Stimulated activated CD8-positive, alpha-beta memory T cell treated with anti-CD3 and anti-CD28 coated beads, Interleukin-4, amount 100 ng/mL, for 1 hour (primary cell): ENCODE measurements around the gene FAM20A.

Experiments
- DNase-seq, 2 donors: peaks; one replicate each; pipeline ENCODE4 v3.0.0-alpha.2; 2020; ENCODE audit warnings: low read depth in 2 of 2, low spot score in 1 of 2

FAM20A gene

GRCh38 chr17:68566442-68566738 is 34.8 kb downstream of the FAM20A start:
- no peak for DNase-seq

GRCh38 chr17:68565661-68566441 is 35.3 kb downstream of the FAM20A start:
- no peak for DNase-seq

DNA sequence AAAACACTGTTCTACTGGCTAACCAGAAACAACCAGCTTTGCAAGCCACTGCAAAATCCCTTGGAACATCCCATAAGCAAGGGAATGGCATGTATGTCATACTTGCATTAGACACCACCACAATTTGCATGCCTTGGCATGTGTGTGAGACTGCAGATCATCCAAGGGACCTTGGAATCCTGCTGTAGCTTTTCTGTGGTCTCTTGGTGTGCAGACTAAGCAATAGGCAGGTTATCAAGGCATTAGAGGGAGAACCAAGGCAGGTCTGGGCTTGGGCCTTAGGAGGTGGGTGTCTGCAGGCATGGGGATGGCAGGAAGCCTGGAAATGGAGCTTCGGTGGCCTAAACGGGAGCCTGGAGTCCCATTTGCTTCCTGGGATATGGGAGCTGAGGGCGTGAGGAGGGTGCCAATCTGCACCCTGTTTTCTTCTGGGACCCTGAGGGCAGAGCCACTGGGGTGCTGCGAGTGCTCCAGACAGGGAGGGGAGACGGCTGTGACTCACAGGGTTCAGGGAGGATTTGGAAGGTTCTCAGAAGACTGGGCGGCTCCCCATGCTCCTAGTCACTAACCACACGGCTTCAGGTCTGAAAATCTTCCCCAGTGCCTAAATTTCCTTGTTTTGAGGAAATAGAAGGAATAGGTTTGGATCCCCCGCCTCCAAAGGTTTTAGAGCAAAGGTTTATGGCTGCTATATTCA is 36.6 kb downstream of the FAM20A start:
- DNase-seq: no peak

- DNase-seq: no peak
Observed at GRCh38 chr17:68562736-68563135, 38.4 kb downstream of the FAM20A start.

DNA sequence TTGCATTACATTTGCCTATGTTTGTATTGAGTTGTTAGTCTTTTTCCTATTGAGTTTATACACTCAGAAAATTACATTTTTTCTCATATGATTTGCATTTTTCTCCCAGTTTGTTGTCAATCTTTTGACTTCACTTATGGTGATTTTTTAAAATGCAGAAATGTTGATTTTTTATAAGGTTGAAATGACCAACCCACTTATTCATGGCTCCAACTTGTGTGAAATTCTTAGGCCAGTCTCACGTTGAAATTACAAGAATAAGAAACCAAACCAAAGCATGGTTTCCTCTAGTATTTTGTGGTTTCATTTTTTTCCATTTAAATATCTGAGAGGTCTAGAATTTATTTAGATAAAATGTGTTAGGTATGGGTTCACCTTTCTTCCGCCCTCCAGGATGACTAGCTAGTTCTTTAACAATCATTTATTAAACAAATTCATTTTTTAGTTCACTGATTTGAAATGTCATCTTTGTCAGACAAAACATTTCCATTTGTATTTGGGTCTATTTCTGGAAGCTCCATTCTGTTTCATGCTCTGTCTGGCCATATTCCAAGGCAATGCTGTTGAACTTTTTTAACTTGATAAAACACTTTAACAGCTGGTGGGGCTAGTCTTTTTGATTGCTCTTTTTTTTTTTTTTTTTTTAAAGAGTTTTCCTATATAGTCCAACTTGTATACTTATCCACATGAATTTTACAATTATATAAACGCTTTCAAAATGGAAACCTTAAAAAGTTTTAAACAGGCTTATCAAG is 40.0 kb downstream of the FAM20A start:
- no peak for DNase-seq

DNA sequence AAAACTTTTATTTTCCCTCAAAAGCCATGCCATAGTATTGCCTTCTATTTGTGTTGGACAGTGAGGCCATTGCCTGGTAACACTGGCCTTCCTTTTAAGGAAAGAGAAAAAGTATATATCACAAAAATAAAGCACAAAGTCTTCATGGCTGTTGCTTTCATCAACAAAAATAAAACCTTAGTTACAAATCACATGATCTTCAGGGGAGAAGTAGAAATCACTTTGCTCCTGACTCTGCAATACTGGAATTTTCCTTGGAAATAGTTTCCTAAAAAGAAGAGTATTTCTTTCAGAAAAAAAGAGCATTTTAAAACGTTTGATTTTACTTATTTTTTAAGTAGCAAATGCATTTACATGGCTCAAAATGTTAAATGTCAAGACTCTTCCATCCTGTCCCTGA is 41.9 kb downstream of the FAM20A start:
- no peak for DNase-seq

DNA sequence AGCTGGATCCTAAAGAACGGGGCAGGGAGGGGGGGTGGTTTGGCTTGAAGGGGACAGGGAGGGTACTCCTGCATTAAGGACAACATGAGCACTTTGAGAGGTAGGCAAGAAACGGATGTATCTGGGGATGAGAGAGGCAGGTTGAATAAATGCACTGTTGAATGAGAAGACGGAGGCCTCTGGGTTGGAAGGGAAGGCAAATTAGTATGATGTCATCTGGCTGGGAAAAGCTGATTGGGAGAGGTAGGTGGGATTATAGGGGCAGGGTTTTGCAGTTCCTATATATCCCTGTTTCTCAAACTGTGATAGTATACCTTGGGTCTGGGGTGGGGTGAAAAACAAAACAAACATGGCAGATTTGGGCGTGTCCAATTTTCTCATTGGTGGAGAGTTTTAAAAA is 44.6 kb downstream of the FAM20A start:
- no peak for DNase-seq

- DNase-seq: no peak
Observed at GRCh38 chr17:68544111-68544915, 56.9 kb downstream of the FAM20A start.

- DNase-seq: no peak
Observed at GRCh38 chr17:68542698-68543463, 58.3 kb downstream of the FAM20A start.

- no peak for DNase-seq
Observed at GRCh38 chr17:68541816-68542215, 59.4 kb downstream of the FAM20A start.

GRCh38 chr17:68540981-68541380 is 60.2 kb downstream of the FAM20A start:
- no peak for DNase-seq

DNA sequence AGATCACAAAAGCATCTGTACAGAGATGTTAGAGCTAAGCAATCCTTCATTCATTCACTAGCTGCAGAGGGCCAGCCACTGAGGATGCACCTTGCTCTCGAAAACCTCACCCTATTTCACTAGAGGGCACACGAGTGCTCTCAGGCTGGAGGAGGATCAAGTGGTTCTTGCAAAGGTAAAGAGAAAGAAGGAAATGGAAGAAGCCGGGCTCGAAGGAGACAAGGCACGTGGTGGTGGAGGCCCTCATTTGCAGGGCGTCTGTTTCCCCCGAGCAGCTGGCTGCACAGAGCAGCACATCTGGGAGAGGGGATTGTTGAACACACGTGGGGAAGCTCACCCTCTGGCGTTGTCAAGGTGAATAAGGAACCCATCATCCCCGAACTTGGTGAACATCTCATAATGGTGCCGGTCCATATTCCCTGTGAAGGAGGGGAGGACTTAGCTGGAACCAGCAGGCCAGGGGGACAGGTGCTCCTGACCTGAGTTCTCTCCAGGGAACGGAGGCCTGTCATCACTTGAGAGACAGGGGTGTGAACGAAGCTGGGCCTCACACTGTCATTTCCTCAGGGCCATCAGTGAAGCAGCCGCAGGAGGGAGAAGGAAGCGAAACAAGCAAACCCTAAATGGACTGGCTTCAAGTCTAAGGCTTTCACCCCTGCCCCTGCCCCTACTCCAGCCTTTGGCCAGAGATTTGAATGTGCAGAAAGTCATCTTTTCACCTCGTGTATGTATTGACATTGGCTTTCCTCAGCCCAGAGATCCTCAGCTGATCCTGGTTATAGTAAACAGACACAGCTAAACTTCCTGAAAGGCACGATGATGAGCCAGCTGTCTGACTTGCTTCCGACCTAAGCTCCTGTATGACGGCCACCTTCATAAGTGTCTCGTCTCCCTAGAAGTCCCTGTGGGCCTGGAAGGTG is 61.4 kb downstream of the FAM20A start:
- DNase-seq: no peak

DNA sequence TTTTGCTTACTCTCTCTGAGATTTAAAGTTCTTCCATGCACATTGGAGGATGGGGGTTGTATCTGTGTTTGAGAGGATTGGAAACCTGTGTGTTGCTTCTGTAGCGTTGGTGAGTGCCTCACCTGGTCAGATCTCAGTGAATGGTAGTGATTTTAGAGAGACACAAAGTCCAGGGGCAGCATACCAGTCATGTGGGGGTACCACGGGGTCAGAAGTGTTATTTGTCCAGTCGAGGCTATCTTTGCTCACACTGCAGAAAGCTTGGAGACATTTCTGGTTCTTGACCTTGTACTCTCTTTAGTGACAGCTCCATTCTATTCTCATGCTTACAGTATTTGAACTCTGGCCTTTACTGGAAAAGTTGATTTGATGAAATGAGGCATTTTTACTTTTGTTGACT is 65.2 kb downstream of the FAM20A start:
- no peak for DNase-seq

- DNase-seq: no peak
Observed at GRCh38 chr17:68534695-68535088, 66.5 kb downstream of the FAM20A start.

GRCh38 chr17:68533887-68534694 is 67.1 kb downstream of the FAM20A start:
- DNase-seq: no peak

GRCh38 chr17:68532826-68533225 is 68.3 kb downstream of the FAM20A start:
- no peak for DNase-seq

DNA sequence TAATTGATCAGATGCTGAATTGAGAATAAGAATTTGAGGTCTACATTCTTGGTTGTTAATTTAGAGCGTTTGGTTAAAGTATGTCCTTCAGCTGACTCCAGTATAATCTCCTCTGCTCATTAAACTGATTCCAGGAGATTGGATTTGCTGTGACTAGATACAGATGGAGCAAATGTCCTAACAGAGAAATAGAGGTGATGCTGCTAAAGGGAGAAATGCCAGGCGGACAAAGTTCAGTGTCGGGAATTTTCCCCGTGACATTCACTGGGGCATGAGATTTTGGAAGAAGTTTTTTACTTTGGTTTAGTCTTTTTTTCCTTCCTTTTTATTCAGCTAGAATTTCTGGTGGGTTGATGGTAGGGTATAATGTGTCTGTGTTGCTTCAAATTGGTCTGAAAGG is 69.9 kb downstream of the FAM20A start:
- no peak for DNase-seq

DNA sequence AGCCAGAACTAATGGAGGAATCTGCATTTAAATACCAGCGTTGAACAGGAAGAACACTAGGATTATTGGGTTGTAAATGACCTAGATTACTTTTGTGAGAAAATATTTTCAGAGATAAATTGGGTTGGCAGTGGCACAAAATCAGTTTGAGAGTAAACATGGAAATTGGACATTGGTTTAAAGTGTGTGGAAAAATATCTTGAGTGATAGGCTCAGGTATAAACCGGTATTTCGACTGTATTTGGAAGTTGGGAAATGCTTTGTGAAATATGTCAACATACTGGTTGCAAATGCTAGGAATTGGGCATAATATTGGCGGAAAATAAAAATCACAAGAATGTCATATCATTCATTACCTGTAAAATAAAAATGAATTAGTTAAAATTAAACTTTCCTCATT is 73.9 kb downstream of the FAM20A start:
- no peak for DNase-seq

GRCh38 chr17:68526548-68526947 is 74.6 kb downstream of the FAM20A start:
- no peak for DNase-seq
